ENCODE results near the gene LCN1. TPM values are rescaled to one million over a fixed set of nuclear protein-coding genes. Genes with fewer than 3 reads are reported as not detected.

LCN1 gene
- total RNA-seq, 5 donors from 2014 or later (not counting 1 experiment from before 2014, with no cell fraction given) = not detected

DNA sequence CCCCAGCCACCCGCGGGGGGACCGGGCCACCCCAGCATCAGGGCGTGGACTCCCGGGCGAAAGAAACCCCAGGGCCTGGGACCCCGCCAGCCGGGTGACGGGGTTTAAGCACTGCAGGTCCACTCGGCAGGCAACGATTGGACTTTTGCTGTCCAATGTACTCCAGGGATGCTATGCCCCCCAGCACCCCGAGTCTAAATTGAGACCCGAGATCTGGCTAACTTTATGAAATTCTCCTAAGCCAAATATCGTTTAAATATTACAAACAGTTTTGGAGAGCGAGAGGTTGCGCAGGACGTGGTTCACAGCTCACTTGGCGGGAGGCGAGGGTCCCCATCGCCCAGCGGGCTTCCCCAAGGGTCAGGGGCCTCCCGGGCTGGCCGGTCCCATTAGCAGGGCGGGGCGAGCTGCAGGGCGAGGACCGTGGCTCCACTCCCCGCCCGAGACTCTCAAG lies 21.1 kb upstream of the LCN1 start:
- Histone ChIP-seq H3K27me3 (replicated peaks in 1 of 2; ENCODE audit: control insufficient read depth in 2 of 2, extremely low read depth in 1 of 2, insufficient read depth in 2 of 2, low read length in 1 of 2) (peaks cover 0 to 14% of the 10 kb centered on the region in 2 experiments), H3K9me3 (no peaks in the 10 kb centered on the region), H3K36me3 (ENCODE audit: control insufficient read depth in 2 of 2, extremely low read depth in 1 of 2, insufficient read depth in 1 of 2, low read length in 1 of 2) (peaks cover 13 to 32% of the 10 kb centered on the region in 2 donors), H3K4me1 (ENCODE audit: control insufficient read depth in 1 of 2, extremely low read depth in 1 of 2, insufficient read depth in 2 of 2, low read length in 2 of 2) (peaks cover 5 to 39% of the 10 kb centered on the region in 2 experiments), H3K27ac (ENCODE audit: low read length) (no peak overlapping the region), H3K4me3 (ENCODE audit: control insufficient read depth in 1 of 2, extremely low read depth in 1 of 2, low read length in 1 of 2) (peak overlapping the region; percentile 88 to 99)
- DNase-seq = peak in 2 of 35 experiments; percentile 14 to 21
- ChIA-PET CTCF (interaction anchor here in 1 of 2 donors (0.6 kb wide), 1 partner anchor 1043 kb away, joined by 3 read pairs; no protein-coding TSS in a partner anchor), POLR2A (no interaction called here)
- Mint-ChIP-seq H3K4me1 (peaks cover 26 to 34% (median 30%) of the 10 kb centered on the region in 3 donors), H3K27ac (no peak overlapping the region), H3K4me3 (peak overlapping the region; percentile 86 to 92 (median 89)), H3K27me3 (peaks cover 2% of the 10 kb centered on the region in 2 donors), H3K9me3 (no peaks in the 10 kb centered on the region), H3K36me3 (peaks cover 21% of the 10 kb centered on the region)
- 1% methylated on average over 24 of the region's 29 CpGs for WGBS (ENCODE audit: insufficient coverage)
- ATAC-seq (replicated peaks in 1 of 4) = peak; percentile 15 to 33 (median 22)

DNA sequence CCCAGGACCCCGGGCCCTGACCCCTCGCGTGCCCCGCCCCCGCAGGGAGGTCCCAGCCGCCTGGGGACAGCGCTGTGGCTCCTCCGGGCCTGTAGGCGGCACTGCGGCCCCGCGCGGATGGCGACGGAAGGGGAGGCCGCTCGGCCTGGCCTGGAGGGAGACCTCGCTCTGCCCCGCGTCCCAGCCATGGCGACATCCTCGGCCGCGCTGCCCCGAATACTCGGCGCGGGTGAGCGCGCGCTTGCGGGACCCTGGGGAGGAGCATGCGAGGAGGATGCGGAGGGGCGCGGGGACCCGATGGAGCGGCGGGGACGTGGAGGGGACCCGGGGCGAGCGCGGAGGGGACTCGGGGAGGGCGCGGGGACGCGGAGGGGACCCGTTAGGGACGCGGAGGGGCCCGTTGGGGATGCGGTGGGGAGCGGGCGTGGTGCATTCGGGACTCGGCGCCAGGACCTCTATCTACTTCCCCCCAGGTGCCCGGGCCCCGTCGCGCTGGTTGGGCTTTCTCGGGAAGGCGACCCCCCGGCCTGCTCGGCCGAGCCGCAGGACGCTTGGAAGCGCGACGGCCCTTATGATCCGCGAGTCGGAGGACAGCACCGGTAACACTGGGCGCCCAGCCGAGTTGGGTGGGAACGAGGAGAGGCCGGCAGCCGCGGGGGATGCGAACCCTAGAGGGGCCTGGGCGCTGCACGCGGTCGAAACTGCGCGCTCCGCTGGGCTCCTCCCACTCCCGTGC lies 20.5 kb upstream of the LCN1 start, which contains the start of gene MRPS2:
MRPS2 (plus strand) TSS at position 158 of the 736 bp plus-strand sequence; CDS start at position 187, 29 bp downstream.
- peak within 1 kb of the TSS; percentile 38 for H3K27ac ChIP-seq (ENCODE audit: low read length)
- peak within 1 kb of the TSS; percentile 88 to 99 for H3K4me3 ChIP-seq (ENCODE audit: control insufficient read depth in 1 of 2, extremely low read depth in 1 of 2, low read length in 1 of 2)
- H3K9me3 Mint-ChIP-seq = no peaks in the 10 kb centered on the region
- WGBS (ENCODE audit: insufficient coverage) = under 1% methylated on average over 73 of the region's 92 CpGs
- DNase-seq = peak; percentile 59 to 88 (median 73)
- peaks cover 5 to 39% of the 10 kb centered on the region in 2 experiments for H3K4me1 ChIP-seq (ENCODE audit: control insufficient read depth in 1 of 2, extremely low read depth in 1 of 2, insufficient read depth in 2 of 2, low read length in 2 of 2)
- peak within 1 kb of the TSS; percentile 74 to 88 for H3K27ac Mint-ChIP-seq
- peaks cover 26 to 34% (median 30%) of the 10 kb centered on the region in 3 donors for H3K4me1 Mint-ChIP-seq
- peaks cover 15 to 34% of the 10 kb centered on the region in 2 donors for H3K36me3 ChIP-seq (ENCODE audit: control insufficient read depth in 2 of 2, extremely low read depth in 1 of 2, insufficient read depth in 1 of 2, low read length in 1 of 2)
- CTCF ChIA-PET = no interaction called here
- H3K27me3 Mint-ChIP-seq = no peaks in the 10 kb centered on the region
- peaks cover 0 to 12% of the 10 kb centered on the region in 2 experiments for H3K27me3 ChIP-seq (replicated peaks in 1 of 2; ENCODE audit: control insufficient read depth in 2 of 2, extremely low read depth in 1 of 2, insufficient read depth in 2 of 2, low read length in 1 of 2)
- ATAC-seq (replicated peaks in 1 of 4) = peak; percentile 92 to 96 (median 94)
- H3K36me3 Mint-ChIP-seq = peaks cover 22% of the 10 kb centered on the region
- no peaks in the 10 kb centered on the region for H3K9me3 ChIP-seq
- peak within 1 kb of the TSS; percentile 86 to 92 (median 89) for H3K4me3 Mint-ChIP-seq
- POLR2A ChIA-PET = no interaction called here

DNA sequence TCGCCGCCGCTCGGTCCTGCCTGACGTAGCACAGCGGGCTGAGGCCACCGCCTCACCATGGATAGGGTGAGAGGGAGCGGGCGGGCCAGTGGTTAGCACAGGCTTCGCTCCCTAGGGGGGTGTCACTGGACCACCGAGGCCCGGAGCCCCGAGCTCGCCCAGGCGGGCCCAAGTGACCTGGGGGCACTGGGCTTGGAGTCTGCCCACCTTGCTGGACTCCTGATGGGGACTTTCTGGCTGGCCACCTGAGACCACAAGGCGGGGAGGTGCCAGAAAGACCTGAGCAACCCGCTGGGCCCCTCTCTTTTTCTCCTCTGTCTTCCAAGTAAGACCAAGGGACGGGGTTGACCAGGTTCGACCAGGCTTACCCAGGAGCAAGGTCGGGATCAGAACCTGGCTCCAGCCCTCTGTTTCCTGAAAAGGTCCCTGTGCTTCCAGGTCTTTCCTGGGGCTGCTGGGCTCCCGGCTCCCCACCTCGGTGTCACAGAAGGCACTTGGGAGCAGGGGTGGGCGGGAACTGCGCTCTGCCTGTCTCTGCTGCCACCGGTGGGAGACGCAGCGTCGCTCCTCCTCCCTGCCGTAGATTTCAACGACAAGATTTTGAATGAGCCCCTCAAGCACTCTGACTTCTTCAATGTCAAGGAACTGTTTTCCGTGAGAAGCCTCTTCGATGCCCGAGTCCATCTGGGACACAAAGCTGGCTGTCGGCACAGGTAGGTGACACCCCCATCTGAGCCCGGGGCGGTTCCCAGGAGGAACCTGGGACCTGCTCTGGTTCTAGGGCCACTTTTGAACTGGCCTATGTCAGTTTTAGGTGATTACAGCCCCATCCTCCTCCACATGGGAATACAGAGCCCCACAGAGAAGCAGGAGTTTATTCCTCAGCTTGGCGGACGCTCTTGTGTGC lies 19.7 kb upstream of the LCN1 start:
- POLR2A ChIA-PET = no interaction called here
- Mint-ChIP-seq H3K9me3 (no peaks in the 10 kb centered on the region), H3K27ac (peak overlapping the region in 1 of 2 donors; percentile 36), H3K27me3 (no peaks in the 10 kb centered on the region), H3K4me1 (peaks cover 26 to 34% (median 30%) of the 10 kb centered on the region in 3 donors), H3K4me3 (peak overlapping the region; percentile 86 to 92 (median 89)), H3K36me3 (peaks cover 22% of the 10 kb centered on the region)
- Histone ChIP-seq H3K4me3 (ENCODE audit: control insufficient read depth in 1 of 2, extremely low read depth in 1 of 2, low read length in 1 of 2) (peak overlapping the region; percentile 88 to 99), H3K9me3 (no peaks in the 10 kb centered on the region), H3K4me1 (ENCODE audit: control insufficient read depth in 1 of 2, extremely low read depth in 1 of 2, insufficient read depth in 2 of 2, low read length in 2 of 2) (peaks cover 5 to 39% of the 10 kb centered on the region in 2 experiments), H3K27me3 (replicated peaks in 1 of 2; ENCODE audit: control insufficient read depth in 2 of 2, extremely low read depth in 1 of 2, insufficient read depth in 2 of 2, low read length in 1 of 2) (peaks cover 0 to 12% of the 10 kb centered on the region in 2 experiments), H3K27ac (ENCODE audit: low read length) (no peak overlapping the region), H3K36me3 (ENCODE audit: control insufficient read depth in 2 of 2, extremely low read depth in 1 of 2, insufficient read depth in 1 of 2, low read length in 1 of 2) (peaks cover 15 to 34% of the 10 kb centered on the region in 2 donors)
- 58% methylated on average over 37 of the region's 38 CpGs for WGBS (ENCODE audit: insufficient coverage)
- DNase-seq (peak in 4 of 35 experiments; percentile 10 to 47 (median 20)), ATAC-seq (replicated peaks in 1 of 4) (no peak)
- CTCF ChIA-PET = interaction anchor here in 1 of 2 donors (0.6 kb wide), 1 partner anchor 172 kb away, joined by 6 read pairs; no protein-coding TSS in a partner anchor

DNA sequence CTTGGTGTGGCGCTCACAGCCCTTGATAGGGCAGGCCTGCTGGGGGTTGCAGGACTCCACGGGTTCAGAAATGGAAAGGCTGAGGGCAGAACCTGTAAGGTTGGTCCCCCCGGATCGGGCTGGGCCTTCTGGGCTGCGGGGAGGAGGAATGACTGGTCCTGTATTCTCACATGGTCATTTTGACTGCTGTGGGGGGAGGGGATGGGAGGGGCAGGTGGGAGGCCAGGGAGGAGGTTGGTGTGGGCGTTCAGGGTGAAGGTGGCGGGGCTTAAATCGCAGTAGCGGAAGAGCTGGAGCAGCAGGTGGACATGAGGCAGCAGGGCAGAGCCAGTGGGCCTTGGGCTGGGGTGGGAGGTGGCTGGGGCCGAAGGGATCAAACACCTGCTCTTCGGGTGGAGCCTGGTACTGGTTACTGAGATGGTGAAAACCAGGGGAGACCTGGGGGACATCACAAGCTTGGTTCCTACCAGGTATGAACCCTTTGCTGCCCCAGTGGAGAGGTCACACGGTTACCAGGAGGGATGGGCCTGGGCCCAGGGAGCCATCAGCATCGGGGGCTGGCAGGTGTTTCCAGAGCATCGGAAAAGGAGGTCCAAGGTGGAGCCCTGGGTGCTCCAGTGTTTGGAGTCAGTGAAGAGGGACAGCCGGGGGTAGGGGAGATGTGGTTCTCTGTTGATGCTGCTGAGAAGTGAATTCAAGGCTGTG lies 18.9 kb upstream of the LCN1 start:
- H3K36me3 ChIP-seq (ENCODE audit: control insufficient read depth in 2 of 2, extremely low read depth in 1 of 2, insufficient read depth in 1 of 2, low read length in 1 of 2) = peaks cover 15 to 34% of the 10 kb centered on the region in 2 donors
- Mint-ChIP-seq H3K36me3 (peaks cover 22% of the 10 kb centered on the region), H3K4me3 (peak overlapping the region; percentile 86 to 92 (median 89)), H3K27me3 (no peaks in the 10 kb centered on the region), H3K27ac (no peak overlapping the region), H3K4me1 (peaks cover 26 to 34% (median 30%) of the 10 kb centered on the region in 3 donors), H3K9me3 (no peaks in the 10 kb centered on the region)
- peaks cover 5 to 39% of the 10 kb centered on the region in 2 experiments for H3K4me1 ChIP-seq (ENCODE audit: control insufficient read depth in 1 of 2, extremely low read depth in 1 of 2, insufficient read depth in 2 of 2, low read length in 2 of 2)
- ChIA-PET POLR2A (no interaction called here), CTCF (interaction anchor here in 1 of 2 donors (0.6 kb wide), 1 partner anchor 171 kb away, joined by 6 read pairs; no protein-coding TSS in a partner anchor)
- ATAC-seq (replicated peaks in 1 of 4) = no peak
- no peak for DNase-seq
- no peak overlapping the region for H3K4me3 ChIP-seq (ENCODE audit: control insufficient read depth in 1 of 2, extremely low read depth in 1 of 2, low read length in 1 of 2)
- H3K27ac ChIP-seq (ENCODE audit: low read length) = no peak overlapping the region
- no peaks in the 10 kb centered on the region for H3K9me3 ChIP-seq
- 97% methylated on average over 11 of the region's 15 CpGs for WGBS (ENCODE audit: insufficient coverage)
- peaks cover 0 to 12% of the 10 kb centered on the region in 2 experiments for H3K27me3 ChIP-seq (replicated peaks in 1 of 2; ENCODE audit: control insufficient read depth in 2 of 2, extremely low read depth in 1 of 2, insufficient read depth in 2 of 2, low read length in 1 of 2)

DNA sequence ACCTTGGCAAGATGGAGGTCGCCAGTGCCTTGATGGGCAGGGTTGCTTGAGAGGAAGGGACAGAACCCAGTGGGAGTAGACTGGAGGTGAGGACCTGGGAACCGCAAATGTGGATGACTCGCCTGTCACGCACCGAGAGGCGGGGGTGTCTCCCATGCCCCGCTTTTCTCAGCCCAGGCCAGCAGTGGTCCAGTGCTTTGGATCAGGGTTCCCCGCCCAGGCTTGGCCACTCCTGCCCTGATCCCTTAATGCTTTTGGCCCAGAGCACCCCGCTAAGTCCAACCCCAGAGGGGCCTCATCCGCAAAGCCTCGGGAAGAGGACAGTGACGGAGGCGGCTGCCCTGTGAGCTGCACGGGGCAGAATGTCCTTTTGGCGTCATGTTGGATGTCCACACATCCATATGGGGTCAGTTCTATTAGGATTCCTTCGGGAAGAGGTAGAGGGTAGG lies 18.3 kb upstream of the LCN1 start:
- Histone ChIP-seq H3K9me3 (no peaks in the 10 kb centered on the region), H3K27me3 (replicated peaks in 1 of 2; ENCODE audit: control insufficient read depth in 2 of 2, extremely low read depth in 1 of 2, insufficient read depth in 2 of 2, low read length in 1 of 2) (peaks cover 0 to 10% of the 10 kb centered on the region in 2 experiments), H3K4me1 (ENCODE audit: control insufficient read depth in 1 of 2, extremely low read depth in 1 of 2, insufficient read depth in 2 of 2, low read length in 2 of 2) (peaks cover 5 to 39% of the 10 kb centered on the region in 2 experiments), H3K36me3 (ENCODE audit: control insufficient read depth in 2 of 2, extremely low read depth in 1 of 2, insufficient read depth in 1 of 2, low read length in 1 of 2) (peaks cover 15 to 34% of the 10 kb centered on the region in 2 donors), H3K4me3 (ENCODE audit: control insufficient read depth in 1 of 2, extremely low read depth in 1 of 2, low read length in 1 of 2) (no peak overlapping the region), H3K27ac (ENCODE audit: low read length) (no peak overlapping the region)
- Mint-ChIP-seq H3K4me3 (peak overlapping the region; percentile 45 to 92 (median 86)), H3K36me3 (peaks cover 22% of the 10 kb centered on the region), H3K4me1 (peaks cover 26 to 34% (median 30%) of the 10 kb centered on the region in 3 donors), H3K27ac (no peak overlapping the region), H3K27me3 (no peaks in the 10 kb centered on the region), H3K9me3 (peaks cover 0 to 2% (median 0%) of the 10 kb centered on the region in 3 donors)
- no peak for DNase-seq
- no peak for ATAC-seq (replicated peaks in 1 of 4)
- POLR2A ChIA-PET = no interaction called here
- WGBS (ENCODE audit: insufficient coverage) = 95% methylated on average over 14 of the region's 16 CpGs
- CTCF ChIA-PET = no interaction called here
